Lung (tissue), 12 donors: Measurements from ENCODE around the gene GP5. TPM values are rescaled to one million over a fixed set of nuclear protein-coding genes. Genes with fewer than 3 reads are reported as not detected.

Experiments used
- ATAC-seq: fragments of 200-7000 bp; cut with Tn5 transposase; one replicate; pipeline ENCODE4 v1.9.1; 2020; ENCODE audit warnings: moderate number of reproducible peaks; ENCODE audit not compliant: insufficient read depth, low FRiP score
- DNase-seq, 3 donors: peaks; one replicate each; pipeline ENCODE4 v3.0.0-alpha.2; 2013 to 2017
- H3K27ac ChIP-seq, 2 donors: one replicate each; pipeline ENCODE4 v1.5.1; 2013; ENCODE audit warnings: mild to moderate bottlenecking in 2 of 2, moderate library complexity in 2 of 2, control low read depth in 1 of 2, inconsistent platforms in 1 of 2, low read depth in 1 of 2, low read length in 1 of 2
- H3K27me3 ChIP-seq, 3 donors: one replicate each; pipeline ENCODE4 v1.5.1; 2013; ENCODE audit warnings: low read length in 2 of 3; ENCODE audit not compliant: control insufficient read depth in 3 of 3, insufficient read depth in 3 of 3
- H3K36me3 ChIP-seq, 4 donors: one replicate each; pipeline ENCODE4 v1.5.1; 2013; ENCODE audit warnings: low read length in 4 of 4, mild to moderate bottlenecking in 1 of 4, moderate library complexity in 1 of 4; ENCODE audit not compliant: control insufficient read depth in 4 of 4, insufficient read depth in 4 of 4
- H3K4me1 ChIP-seq, 5 donors: one replicate each; pipeline ENCODE4 v1.5.1; 2013; ENCODE audit warnings: low read length in 5 of 5, mild to moderate bottlenecking in 2 of 5, moderate library complexity in 1 of 5; ENCODE audit not compliant: control insufficient read depth in 5 of 5, insufficient read depth in 5 of 5
- H3K4me3 ChIP-seq: one replicate; pipeline ENCODE4 v1.5.1; 2013; ENCODE audit warnings: mild to moderate bottlenecking, control low read depth, moderate library complexity
- H3K9ac ChIP-seq, 2 donors: one replicate each; pipeline ENCODE4 v1.5.1; 2013; ENCODE audit warnings: low read length in 2 of 2, control low read depth in 1 of 2; ENCODE audit not compliant: insufficient read depth in 1 of 2
- H3K9me3 ChIP-seq, 4 donors: one replicate each; pipeline ENCODE4 v1.5.1; 2013; ENCODE audit warnings: low read length in 3 of 4, mild to moderate bottlenecking in 1 of 4, moderate library complexity in 1 of 4; ENCODE audit not compliant: control insufficient read depth in 4 of 4, insufficient read depth in 3 of 4
- CTCF ChIP-seq: IDR thresholded peaks from 2 replicates; pipeline ENCODE4 v1.5.1; 2012; ENCODE audit warnings: mild to moderate bottlenecking; ENCODE audit errors: control extremely low read depth, extremely low read depth
- WGBS, 2 donors: extraction: QIAGEN DNeasy Blood & Tissue Kit; methylation state at CpG; one replicate each; pipeline ENCODE4 v1.1.7; 2013; 5-methylcytosine and 5-hydroxymethylcytosine counted together
- polyA plus RNA-seq, 2 donors: library from polyadenylated mRNA; stranded (reverse); fragments of 200-250 nt; gene quantifications; one replicate each; pipeline ENCODE4 v1.2.1, GENCODE V29; 2013
- total RNA-seq, 2 donors: library from RNA; depleted of rRNA in 1 of 2; stranded (reverse); fragments of >200 nt in 1 of 2; gene quantifications; one replicate each; pipeline ENCODE4 v1.2.1, GENCODE V29; 2014 to 2021
- donor health status: control.
- donor health status: control.
- donor health status: Bipolar disorder and iron deficiency.
- donor health status: healthy.
- donor health status: DM: yes; HTN: yes; CAD: no.

Gene GP5
- total and polyA plus RNA-seq, 4 donors: 0.06 to 1.1 (median 0.37) TPM

- WGBS, 2 donors: 71 to 81% methylated on average over 6 of the region's 6 CpGs
These were observed 14.9 kb downstream of the GP5 start for GRCh38 chr3:194384156-194384555.

GRCh38 chr3:194383276-194383940, 15.7 kb downstream of the GP5 start:
- no peak for TF ChIP-seq CTCF
- DNase-seq (no peak), ATAC-seq (no peak)
- Histone ChIP-seq H3K27ac (no peak overlapping the region), H3K9me3 (no peaks in the 10 kb centered on the region), H3K27me3 (peaks cover 0 to 10% (median 0%) of the 10 kb centered on the region in 3 donors), H3K4me3 (no peak overlapping the region), H3K4me1 (no peaks in the 10 kb centered on the region), H3K9ac (no peak overlapping the region), H3K36me3 (no peaks in the 10 kb centered on the region)
- 91% methylated on average over 14 of the region's 14 CpGs for WGBS, 2 donors

More at GRCh38 chr3:194384156-194384555, 14.9 kb downstream of the GP5 start:
- no peaks in the 10 kb centered on the region for H3K36me3 ChIP-seq
- peaks cover 0 to 10% (median 0%) of the 10 kb centered on the region in 3 donors for H3K27me3 ChIP-seq
- H3K9ac ChIP-seq: no peak overlapping the region
- H3K9me3 ChIP-seq: no peaks in the 10 kb centered on the region
- H3K27ac ChIP-seq: no peak overlapping the region
- ATAC-seq (no peak), DNase-seq (no peak)
- no peak for TF ChIP-seq CTCF
- H3K4me3 ChIP-seq: no peak overlapping the region
- H3K4me1 ChIP-seq: no peaks in the 10 kb centered on the region

- Histone ChIP-seq H3K4me1 (no peaks in the 10 kb centered on the region), H3K9ac (no peak overlapping the region), H3K4me3 (no peak overlapping the region), H3K36me3 (no peaks in the 10 kb centered on the region), H3K27me3 (peaks cover 0 to 10% (median 0%) of the 10 kb centered on the region in 3 donors), H3K9me3 (no peaks in the 10 kb centered on the region), H3K27ac (no peak overlapping the region)
- WGBS, 2 donors: 71 to 72% methylated on average over 9 of the region's 9 CpGs
- DNase-seq: no peak
- TF ChIP-seq CTCF: no peak
- no peak for ATAC-seq
These were observed 16.2 kb downstream of the GP5 start for GRCh38 chr3:194382892-194383223.
